K562 (cell line): ENCODE results near the gene RBSN. TPM values are rescaled to one million over a fixed set of nuclear protein-coding genes. Genes with fewer than 3 reads are reported as not detected.

Experiments
- BCOR ChIP-seq: fragments of 450-650 bp; IDR thresholded peaks from 2 replicates; pipeline ENCODE4 v1.6.1; 2016
- CREBBP ChIP-seq: IDR thresholded peaks from one replicate; pipeline ENCODE4 v1.6.1; 2012; ENCODE audit warnings: low read depth, mild to moderate bottlenecking, control low read depth, inconsistent platforms, low read length
- E2F8 ChIP-seq: fragments of 450-650 bp; IDR thresholded peaks from 2 replicates; pipeline ENCODE4 v1.7.1; 2018; ENCODE audit warnings: mild to moderate bottlenecking, low read depth; ENCODE audit not compliant: partially characterized antibody
- FOXK1 ChIP-seq: sonication (generic); formaldehyde crosslinking; IDR thresholded peaks from 2 replicates; pipeline ENCODE4 v1.8.0; 2022; ENCODE audit warnings: missing genetic modification reagents, mild to moderate bottlenecking, borderline replicate concordance
- JUND ChIP-seq, 2 experiments: IDR thresholded peaks; 2 replicates in 1 of 2; 3 replicates in 1 of 2; pipeline ENCODE4 v1.6.1; 2011; ENCODE audit warnings: borderline replicate concordance in 2 of 2, low read depth in 2 of 2, low read length in 2 of 2, improper control_type of control experiment in 1 of 2, missing biosample characterization in 1 of 2, missing genetic modification characterization in 1 of 2, missing genetic modification reagents in 1 of 2
- MAFK ChIP-seq: IDR thresholded peaks from 2 replicates; pipeline ENCODE4 v1.6.1; 2011; ENCODE audit warnings: low read length, improper control_type of control experiment
- MEIS2 ChIP-seq: fragments of 450-650 bp; IDR thresholded peaks from 2 replicates; pipeline ENCODE4 v1.6.1; 2014; ENCODE audit warnings: mild to moderate bottlenecking; ENCODE audit not compliant: partially characterized antibody
- MYBL2 ChIP-seq, 2 experiments: fragments of 450-650 bp in 1 of 2; sonication (generic) in 1 of 2; formaldehyde crosslinking in 1 of 2; IDR thresholded peaks; 2 replicates each; pipeline versions ENCODE4 v1.6.1 to v1.8.1; 2017 to 2022; ENCODE audit warnings: borderline replicate concordance in 1 of 2, inconsistent platforms in 1 of 2, low read depth in 1 of 2, mild to moderate bottlenecking in 1 of 2, missing genetic modification reagents in 1 of 2, moderate library complexity in 1 of 2
- POLR2B ChIP-seq: fragments of 450-650 bp; IDR thresholded peaks from 2 replicates; pipeline ENCODE4 v1.6.1; 2018; ENCODE audit warnings: low read depth; ENCODE audit not compliant: partially characterized antibody
- RFX1 ChIP-seq: fragments of 450-650 bp; IDR thresholded peaks from 2 replicates; pipeline ENCODE4 v1.6.1; 2016; ENCODE audit warnings: mild to moderate bottlenecking, moderate library complexity
- SMAD3 ChIP-seq: fragments of 450-650 bp; formaldehyde crosslinking; conservative IDR thresholded peaks from 2 replicates; pipeline ENCODE4 v1.4.0; 2020; ENCODE audit warnings: mild to moderate bottlenecking
- TSHZ1 ChIP-seq: fragments of 250-450 bp; sonication (Bioruptor Pico); IDR thresholded peaks from 2 replicates; pipeline ENCODE4 v1.4.0; 2020; ENCODE audit warnings: mild to moderate bottlenecking, moderate library complexity
- XRCC3 ChIP-seq: fragments of 450-650 bp; IDR thresholded peaks from 2 replicates; pipeline ENCODE4 v1.6.1; 2017; ENCODE audit warnings: mild to moderate bottlenecking, moderate library complexity
- ZBTB11 ChIP-seq, 3 experiments: fragments of 200-800 bp in 1 of 3; fragments of 250-450 bp in 1 of 3; fragments of 450-650 bp in 1 of 3; sonication (Bioruptor Pico) in 1 of 3; sonication (Bioruptor generic) in 1 of 3; formaldehyde crosslinking in 1 of 3; IDR thresholded peaks; 2 replicates each; pipeline versions ENCODE4 v1.6.1 to v1.8.0; 2016 to 2022; ENCODE audit warnings: mild to moderate bottlenecking in 2 of 3, missing genetic modification characterization in 2 of 3, missing compliant biosample characterization in 1 of 3, moderate library complexity in 1 of 3
- ZNF134 ChIP-seq: fragments of 250-450 bp; sonication (Bioruptor Pico); conservative IDR thresholded peaks from 2 replicates; pipeline ENCODE4 v1.4.0; 2020
- ZZZ3 ChIP-seq: fragments of 450-650 bp; IDR thresholded peaks from 2 replicates; pipeline ENCODE4 v1.6.1; 2016; ENCODE audit warnings: antibody characterized with exemption, mild to moderate bottlenecking, moderate library complexity
- polyA plus RNA-seq, 8 experiments: library from polyadenylated mRNA; depleted of rRNA in 4 of 8; stranded (reverse) in 5 of 8; unstranded in 3 of 8; fragments of >200 nt; fragmentation: Nextera tagmentation in 2 of 8; fragmentation: Illumina TruSeq in 1 of 8; extraction: Ambion mirVana in 2 of 8; extraction: Trizol in 1 of 8; gene quantifications; 2 replicates each; pipeline versions ENCODE4 v1.2.1 to v1.2.3, GENCODE V29; 2011 to 2014; ENCODE audit warnings: inconsistent platforms in 1 of 8, missing spikeins in 1 of 8
- total RNA-seq, 7 experiments: library from RNA; depleted of rRNA in 6 of 7; stranded (reverse); fragments of >200 nt in 6 of 7; fragmentation: Illumina TruSeq in 2 of 7; extraction: Trizol in 2 of 7; gene quantifications; 2 replicates each; pipeline versions ENCODE4 v1.2.1 to v1.2.3, GENCODE V29; 2011 to 2021; ENCODE audit warnings: low replicate concordance in 1 of 7

Gene RBSN
- total and polyA plus RNA-seq, 9 of the 15 experiments (the other 6 are each of a cell fraction or from before 2014, with no cell fraction given), result 2.9 to 19.6 (median 15.0) TPM

GRCh38 chr3:15098503-15099363 lies at the start of gene RBSN (continued):
- TF ChIP-seq ZZZ3 (peak; percentile 72; the same call in 1 of the 2 replicates), RFX1 (no peak), FOXK1 (peak; percentile 97), ZNF134 (CRISPR knock-in tag) (no peak), ZBTB11 (CRISPR knock-in tag; IDR thresholded peaks at IDR 0.05) (0 out of 6 replicates have a peak, but pooled peaks of 1 of the 3 experiments have one; percentile 58), JUND (IDR thresholded peaks at IDR 0.05; ENCODE audit: borderline replicate concordance, low read depth, low read length) (peak; percentile 85), JUND (tag; IDR thresholded peaks at IDR 0.05; ENCODE audit: borderline replicate concordance, low read depth, low read length) (peak; percentile 63; the same call in 1 of the 3 replicates), MEIS2 (peak; percentile 83), XRCC3 (no peak), SMAD3 (no peak), E2F8 (peak; percentile 95), TSHZ1 (no peak), MAFK (0 out of 2 replicates have a peak, but pooled peaks have one; percentile 16), POLR2B (peak; percentile 83), MYBL2 (IDR thresholded peaks at IDR 0.05; ENCODE audit: low read depth) (peak; percentile 64; the same call in 1 of the 2 replicates), MYBL2 (CRISPR knock-in tag; IDR thresholded peaks at IDR 0.05; ENCODE audit: borderline replicate concordance) (no peak), BCOR (peak; percentile 9; the same call in 1 of the 2 replicates), CREBBP (no peak)
